GM06990 (cell line): ENCODE measurements around the gene ACAT1.

Experiments
- DNase-seq: peaks from one replicate; pipeline ENCODE4 v3.0.0-alpha.2; 2011; ENCODE audit not compliant: insufficient read length; ENCODE audit errors: extremely low read depth
- H3K27me3 ChIP-seq: replicated peaks from 2 replicates; pipeline ENCODE4 v1.6.0; 2011; ENCODE audit warnings: low read length; ENCODE audit not compliant: control insufficient read depth, insufficient read depth
- H3K36me3 ChIP-seq: 2 replicates; pipeline ENCODE4 v1.5.1; 2011; ENCODE audit warnings: low read length; ENCODE audit not compliant: control insufficient read depth, insufficient read depth
- H3K4me3 ChIP-seq: replicated peaks from 2 replicates; pipeline ENCODE4 v1.5.1; 2011; ENCODE audit warnings: low read depth, mild to moderate bottlenecking, control low read depth, low read length
- TF ChIP-seq, protein P1 (sequence below): IDR thresholded peaks from 2 replicates; pipeline ENCODE4 v1.5.1; 2011; ENCODE audit warnings: low read length, control low read depth, mild to moderate bottlenecking, inconsistent platforms; ENCODE audit not compliant: insufficient read depth, poor library complexity, severe bottlenecking

Gene ACAT1

GRCh38 chr11:108193725-108194124 is 72.4 kb downstream of the ACAT1 start:
- Histone ChIP-seq H3K36me3 (peaks cover 5% of the 10 kb centered on the region; the same call in 1 of the 2 replicates), H3K27me3 (no peaks in the 10 kb centered on the region), H3K4me3 (no peak overlapping the region)
- TF ChIP-seq, protein P1, sequence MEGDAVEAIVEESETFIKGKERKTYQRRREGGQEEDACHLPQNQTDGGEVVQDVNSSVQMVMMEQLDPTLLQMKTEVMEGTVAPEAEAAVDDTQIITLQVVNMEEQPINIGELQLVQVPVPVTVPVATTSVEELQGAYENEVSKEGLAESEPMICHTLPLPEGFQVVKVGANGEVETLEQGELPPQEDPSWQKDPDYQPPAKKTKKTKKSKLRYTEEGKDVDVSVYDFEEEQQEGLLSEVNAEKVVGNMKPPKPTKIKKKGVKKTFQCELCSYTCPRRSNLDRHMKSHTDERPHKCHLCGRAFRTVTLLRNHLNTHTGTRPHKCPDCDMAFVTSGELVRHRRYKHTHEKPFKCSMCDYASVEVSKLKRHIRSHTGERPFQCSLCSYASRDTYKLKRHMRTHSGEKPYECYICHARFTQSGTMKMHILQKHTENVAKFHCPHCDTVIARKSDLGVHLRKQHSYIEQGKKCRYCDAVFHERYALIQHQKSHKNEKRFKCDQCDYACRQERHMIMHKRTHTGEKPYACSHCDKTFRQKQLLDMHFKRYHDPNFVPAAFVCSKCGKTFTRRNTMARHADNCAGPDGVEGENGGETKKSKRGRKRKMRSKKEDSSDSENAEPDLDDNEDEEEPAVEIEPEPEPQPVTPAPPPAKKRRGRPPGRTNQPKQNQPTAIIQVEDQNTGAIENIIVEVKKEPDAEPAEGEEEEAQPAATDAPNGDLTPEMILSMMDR: no peak
- DNase-seq: no peak

DNA sequence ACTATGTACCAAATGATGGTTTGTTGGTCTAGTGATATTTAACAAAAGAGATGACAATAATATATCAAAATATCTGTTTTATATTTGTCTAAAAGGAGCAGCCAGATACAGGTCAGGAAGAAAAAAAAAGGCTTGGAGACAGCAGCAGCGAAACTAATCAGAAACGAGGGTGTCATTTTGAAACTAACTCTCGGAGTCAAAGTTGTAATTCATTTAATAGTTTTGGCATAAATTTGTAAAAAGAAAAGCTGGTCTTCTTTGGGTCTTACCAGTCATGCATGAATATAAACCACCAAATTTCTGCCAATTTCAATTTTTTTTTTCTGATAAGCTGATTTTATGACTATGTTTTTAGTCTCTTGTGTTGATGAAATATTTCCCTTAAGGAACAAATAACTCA is 75.5 kb downstream of the ACAT1 start:
- no peak overlapping the region for H3K4me3 ChIP-seq
- TF ChIP-seq, protein P1: no peak
- H3K36me3 ChIP-seq: peaks cover 10% of the 10 kb centered on the region
- no peak for DNase-seq
- H3K27me3 ChIP-seq: no peaks in the 10 kb centered on the region
